Stimulated activated CD8-positive, alpha-beta memory T cell treated with anti-CD3 and anti-CD28 coated beads, Interleukin-12 subunit alpha, Interleukin-12 subunit beta, amount 100 ng/mL, for 24 hours (primary cell): Measurements from ENCODE around the gene NRAP.

Source experiments
- DNase-seq: peaks from one replicate; pipeline ENCODE4 v3.0.0-alpha.2; 2020; ENCODE audit errors: extremely low read depth

Gene NRAP

DNA sequence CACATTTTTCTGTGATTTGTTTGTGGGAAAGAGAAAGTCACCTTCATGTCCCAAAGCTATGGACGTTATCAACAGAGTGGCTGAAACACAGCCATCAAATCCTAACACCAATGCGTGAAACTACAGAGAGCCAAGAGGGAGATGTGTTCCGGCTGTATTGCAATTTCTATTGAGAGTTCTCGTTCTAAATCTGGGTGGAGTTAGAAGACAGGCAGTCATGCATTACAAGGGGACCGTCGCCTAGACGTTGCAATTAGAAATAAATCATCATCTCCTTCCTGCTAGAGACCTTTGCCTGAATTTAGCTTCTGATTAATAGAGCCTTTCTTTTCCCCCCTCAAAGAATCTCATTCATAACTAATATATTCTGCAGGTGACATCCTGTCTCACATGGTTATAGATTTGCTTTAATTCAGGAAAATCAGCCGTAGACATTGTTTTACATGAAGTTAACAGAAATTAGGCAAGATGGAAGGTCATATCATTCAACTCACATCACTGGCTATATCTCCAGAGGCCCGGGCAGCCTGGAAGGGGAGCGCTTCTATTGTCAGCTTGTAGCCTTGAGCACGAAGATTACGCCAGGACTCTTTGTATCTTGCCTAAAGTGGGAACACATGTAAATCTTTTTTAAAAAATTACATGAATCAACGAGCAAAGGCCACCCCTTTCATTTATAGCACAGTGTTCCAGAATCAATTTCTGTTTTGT, 58.4 kb downstream of the NRAP start:
- no peak for DNase-seq

DNA sequence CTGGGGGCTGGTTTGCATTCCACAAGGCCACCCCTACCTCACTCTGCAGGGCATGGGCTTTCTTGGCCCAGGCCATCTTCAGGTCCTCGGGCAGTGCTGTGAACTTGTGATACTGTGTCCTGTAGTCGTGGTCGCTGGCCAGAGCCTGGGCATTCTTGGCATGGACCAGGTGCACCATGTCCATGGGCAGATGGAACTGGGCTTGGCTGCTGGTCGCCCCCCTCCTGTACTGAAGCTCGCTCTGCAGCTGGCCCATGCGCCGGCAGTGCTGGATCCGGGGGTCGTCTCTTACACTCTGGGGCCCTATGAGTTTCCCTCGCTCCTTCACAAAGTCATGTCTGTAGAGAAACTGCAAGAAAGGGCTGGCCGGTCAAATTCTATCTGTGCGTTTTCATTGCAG, 59.3 kb downstream of the NRAP start:
- no peak for DNase-seq

DNA sequence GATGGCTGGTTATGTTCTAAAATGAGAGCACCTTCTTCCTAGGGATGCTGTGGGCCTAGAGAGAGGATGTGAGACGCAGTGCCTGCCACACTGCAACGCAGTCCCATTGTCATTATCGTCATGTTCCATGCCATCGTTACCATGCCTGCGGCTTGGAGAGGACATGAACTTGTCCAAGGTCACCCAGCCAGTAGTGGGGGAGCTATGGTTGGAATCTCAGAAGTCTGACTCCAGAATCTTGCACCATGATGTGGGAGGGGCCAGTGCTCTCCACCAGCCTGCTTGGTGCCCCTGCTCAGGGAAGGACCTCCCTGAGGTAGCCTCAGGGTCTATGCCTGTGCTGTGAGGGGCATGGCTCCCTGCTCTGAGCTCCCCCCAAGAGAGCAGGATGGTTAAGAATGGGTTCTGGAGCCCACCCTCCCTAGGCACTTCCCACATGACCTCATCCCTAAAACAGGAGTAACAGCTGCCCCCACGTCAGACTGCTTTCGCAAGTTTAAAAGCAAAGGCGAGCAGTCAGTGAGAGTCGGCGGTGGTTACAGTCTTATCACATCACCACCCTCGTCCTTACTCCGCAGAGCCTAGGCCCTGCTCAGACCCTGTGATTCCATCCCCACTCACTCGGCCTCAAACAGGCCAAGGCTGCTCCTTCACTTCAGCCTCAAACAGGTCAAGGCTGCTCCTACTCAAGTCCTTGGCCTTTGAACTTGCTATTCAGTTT, 60.6 kb downstream of the NRAP start:
- DNase-seq = no peak

DNA sequence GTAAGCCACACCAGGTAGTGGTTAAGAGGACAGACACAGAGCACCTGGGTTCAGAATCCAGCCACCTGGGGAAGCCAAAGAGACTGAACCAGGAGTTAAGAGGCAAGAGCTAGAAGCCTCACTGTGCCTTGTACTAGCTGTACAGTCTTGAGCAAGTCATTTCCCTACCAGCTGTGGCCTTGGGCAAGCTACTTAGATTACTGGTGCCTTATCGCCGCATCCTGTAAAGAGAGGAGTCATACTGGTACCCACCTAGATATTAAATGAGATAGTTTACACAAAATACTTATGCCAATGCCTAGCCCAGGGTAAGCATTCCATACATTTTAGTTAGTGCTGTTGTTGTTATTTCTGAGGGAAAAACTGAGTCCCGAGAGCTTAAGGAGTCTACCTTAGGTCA, 63.3 kb downstream of the NRAP start:
- no peak for DNase-seq

DNA sequence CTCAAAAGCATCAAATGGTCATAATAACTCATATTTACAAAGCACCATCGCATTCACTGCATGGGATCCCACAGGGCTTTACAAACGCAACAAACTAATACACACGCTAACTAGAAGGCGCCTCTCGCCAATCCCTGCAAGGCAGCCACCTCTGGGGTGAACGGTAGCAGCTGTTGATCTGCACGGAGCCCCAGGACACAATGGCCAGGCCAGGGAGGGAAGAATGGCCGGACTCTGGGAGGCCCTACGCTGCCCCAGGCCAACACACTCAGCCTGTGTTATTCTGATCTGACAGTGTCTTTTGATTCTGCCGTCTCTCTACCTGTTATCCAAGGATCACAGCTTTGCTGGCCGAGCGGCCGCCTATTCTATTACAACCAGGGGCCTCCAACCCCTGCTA, 69.2 kb downstream of the NRAP start:
- DNase-seq = no peak

DNA sequence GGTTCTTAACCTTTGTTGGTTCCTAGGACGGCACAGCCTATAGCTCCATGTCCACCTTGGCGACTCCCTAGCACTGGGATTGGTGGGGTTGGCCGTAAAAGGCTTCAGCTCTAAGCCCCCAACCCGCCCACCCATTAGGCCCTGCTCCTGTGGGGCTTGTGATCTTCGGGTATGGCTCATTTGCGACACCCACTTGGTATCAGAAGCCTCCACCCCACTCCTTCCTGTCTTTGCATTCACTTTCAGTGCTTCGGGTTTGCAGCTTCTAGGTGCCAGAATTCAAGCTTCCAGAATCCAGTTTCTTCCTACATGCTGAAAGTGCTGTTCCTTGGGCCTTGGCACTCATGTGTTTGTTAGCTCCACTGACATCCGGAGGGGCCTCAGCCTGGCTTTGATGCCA, 71.5 kb downstream of the NRAP start:
- no peak for DNase-seq

DNA sequence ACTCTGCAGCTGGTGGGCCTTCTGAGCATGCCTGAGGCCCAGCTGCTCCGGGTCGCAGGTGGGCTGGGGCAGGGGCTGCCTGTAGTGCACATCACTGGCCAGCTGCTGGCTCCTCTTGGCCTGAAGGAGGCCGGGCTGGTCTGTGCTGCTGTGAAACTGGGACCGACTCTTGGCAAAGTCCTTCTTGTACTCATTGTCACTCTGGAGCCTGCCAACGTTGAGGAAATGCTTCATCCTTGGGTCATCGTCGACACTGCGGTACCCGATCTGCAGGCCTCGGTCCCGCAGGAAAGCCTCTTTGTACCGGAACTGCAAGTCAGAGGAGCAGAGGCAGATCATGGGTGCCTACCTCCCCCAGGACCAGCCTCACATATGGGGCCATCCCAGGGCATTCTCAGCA, 73.3 kb downstream of the NRAP start:
- no peak for DNase-seq

DNA sequence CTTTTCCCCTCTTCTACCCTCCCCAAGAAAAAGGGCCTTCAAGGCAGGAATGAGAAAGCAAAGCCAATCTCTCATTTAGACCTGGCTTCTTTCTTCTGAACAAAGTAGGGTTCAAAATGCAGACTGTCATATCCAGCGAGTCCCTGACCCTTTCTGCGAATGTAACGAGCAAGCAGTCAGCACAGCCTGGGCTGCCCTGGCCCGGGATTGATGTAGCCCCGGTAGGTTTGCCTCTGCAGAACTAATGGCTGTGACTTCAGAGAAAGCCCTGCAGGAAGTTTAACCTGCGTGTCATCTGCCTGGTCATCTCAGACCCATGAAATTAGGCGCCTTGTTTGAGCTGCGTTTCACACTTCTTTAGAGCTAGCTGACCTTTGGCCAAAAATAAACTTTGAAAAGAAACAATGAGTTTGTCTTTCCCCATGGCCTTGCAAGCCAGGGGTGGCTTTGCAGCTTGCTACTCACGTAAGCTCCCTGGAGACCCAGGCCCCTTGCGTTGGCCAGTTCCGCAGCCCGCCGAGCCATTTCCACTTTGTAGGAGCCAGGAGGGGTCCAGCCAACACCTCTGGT, 74.6 kb downstream of the NRAP start:
- DNase-seq = no peak

DNA sequence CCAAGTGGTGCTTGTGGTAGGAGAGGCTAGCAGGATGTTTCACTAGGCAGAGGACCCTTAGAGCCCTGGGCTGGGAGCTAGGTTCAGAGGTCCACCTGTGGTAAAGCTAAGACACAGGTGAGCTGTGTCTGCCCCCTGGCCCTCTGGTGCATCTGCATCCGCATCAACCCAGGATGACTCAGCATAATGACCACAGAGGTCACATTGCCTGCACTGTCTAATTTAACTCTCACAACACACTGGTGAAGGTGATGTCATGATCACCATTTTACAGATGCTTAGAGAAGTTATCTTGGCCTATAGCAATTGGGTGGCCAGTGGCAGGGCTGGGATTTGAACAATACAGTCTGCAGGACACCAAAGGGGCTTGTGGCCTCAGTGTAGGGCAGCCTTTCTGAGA, 77.9 kb downstream of the NRAP start:
- no peak for DNase-seq

DNA sequence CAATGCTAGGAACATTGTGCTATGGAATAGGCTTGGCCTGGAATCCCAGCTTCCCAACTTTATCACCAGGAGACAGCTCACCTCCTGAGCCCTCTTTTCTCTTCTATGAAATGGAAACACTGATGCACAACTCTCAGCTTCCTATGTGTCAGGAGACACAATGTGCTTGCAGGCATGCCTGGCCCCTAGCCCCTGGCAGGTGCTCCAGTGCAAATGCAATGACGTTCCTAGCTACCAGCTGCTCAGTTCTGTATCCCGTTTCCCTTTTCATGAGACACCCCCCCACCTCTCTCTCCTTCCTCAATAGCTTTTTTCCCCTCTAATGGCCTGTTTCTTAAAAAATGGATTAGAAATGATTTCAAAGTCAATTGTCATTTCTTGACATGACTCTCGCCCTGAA, 80.3 kb downstream of the NRAP start:
- no peak for DNase-seq

DNA sequence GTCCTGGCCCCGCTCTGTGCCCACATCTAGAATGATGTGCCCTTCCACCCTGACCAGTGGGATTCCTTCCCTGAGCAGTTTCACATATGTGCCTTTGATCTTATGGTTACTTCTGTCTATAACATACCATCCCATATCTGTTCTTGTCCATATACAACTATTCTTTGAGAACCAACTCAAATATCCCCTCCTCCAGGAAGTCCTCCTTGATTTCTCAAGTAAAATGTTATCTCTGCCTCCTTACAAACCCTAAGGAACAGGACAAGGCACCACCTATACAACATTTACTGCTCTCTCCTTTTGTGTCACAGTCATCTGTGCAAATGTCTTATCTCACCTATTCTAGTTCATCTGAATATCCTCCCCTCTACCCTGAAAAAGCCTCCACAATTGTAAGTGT, 82.7 kb downstream of the NRAP start:
- DNase-seq = no peak

DNA sequence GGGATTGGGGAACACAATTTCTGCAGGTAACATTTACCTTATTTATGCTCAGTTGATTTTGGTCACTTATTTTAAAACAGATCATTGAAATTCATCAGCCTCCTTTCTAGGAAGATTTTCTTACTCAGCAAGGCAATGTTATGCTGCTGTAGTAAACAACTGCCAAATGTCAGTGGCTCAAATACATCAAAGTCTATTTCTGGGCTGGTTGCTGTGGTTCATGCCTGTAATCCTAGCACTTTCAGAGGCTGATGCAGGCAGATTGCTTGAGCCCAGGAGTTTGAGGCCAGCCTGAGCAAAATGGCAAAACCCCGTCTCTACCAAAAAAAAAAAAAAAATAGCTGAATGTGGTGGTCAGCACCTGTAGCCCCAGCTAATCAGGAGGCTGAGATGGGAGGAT, 85.1 kb downstream of the NRAP start:
- DNase-seq = no peak

DNA sequence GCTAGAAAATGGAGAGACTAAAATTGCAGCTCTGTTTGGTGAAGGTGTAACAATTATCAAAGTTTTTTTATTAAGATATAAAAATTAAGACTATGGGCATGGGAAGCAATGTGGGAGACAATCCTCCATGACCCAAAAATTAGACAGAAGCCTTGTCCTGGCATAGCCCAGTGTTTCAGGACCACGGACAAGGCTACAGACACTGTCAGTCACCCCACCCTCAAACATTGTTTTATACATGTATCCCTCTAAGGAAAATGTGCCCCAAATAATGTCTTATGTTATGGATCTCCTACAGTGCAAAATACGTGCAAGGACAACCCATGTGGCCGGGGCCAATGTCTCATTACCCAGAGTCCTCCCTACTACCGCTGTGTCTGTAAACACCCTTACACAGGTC, 87.0 kb downstream of the NRAP start:
- no peak for DNase-seq

DNA sequence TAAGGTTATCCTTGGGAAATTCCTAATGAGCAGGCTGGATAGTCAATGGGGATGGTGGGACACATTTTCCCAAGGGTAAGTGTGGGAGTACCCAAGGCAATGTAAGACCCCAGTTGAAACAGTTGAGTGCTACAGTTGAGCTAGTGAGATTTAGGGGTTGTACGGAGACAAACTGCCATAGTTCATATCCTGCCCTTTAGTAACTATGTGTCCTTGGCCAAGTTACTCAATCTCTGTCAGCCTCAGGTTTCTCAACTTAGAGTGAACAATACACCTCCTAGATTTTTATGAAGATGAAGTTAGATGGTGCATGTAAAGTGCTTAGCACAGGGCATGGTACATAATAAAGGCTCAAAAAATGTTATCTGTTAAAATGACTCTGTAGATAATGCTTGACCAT, 90.5 kb downstream of the NRAP start:
- DNase-seq = no peak

DNA sequence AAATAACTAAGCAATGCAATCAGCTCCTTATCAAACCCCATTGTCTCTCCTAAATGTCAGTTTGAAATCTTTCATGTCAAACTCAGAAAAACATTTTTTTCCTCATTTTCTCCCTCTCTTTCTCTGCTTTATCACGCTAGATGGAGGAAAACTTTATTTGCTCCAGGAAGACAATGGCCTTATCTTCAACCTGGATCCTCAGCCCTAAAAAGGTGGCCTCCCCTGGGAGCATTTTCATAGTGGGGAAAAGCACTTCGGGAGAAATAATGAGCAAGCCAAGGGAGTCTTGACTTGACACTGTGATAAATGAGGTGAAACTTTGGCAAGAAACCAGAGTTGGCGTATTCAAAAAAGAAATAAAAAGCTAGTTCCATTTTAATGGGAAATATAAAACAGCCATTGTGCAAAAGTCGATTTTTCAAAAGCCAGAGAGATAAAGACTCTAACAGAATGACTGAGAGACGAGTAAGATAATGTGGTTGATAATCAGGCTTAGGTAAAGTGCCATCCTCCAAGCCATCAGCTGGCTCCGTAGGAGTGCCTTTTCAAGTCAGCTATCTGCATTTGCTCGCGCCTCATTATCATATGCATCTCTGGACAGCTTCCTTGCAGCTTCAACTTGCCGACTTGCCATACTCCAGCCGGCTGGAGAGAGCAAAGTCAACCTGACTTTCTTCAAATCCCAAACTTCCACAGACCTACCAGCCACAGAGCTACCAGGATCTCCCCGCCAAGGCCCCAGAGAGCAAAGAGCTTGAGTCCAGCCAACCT, 91.1 kb downstream of the NRAP start:
- DNase-seq = no peak

DNA sequence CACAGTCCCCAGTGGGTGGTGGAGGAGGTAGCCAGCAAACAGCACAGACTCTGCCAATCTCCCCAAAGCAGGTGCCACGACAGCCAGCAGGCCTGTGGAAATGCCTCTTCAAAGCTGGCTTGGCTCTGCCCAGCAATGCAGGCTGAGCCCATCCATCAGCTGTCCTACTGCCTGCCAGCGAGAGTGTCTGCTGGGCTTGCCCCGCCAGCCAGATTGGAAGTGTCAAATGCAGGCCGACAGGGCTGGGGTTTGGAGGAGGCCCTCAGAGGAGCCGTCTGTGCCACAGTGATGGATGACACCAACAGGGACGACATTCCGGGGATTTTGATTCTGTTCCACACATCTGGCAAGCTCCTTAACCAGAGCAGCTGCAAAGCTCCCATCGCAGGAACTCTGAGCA, 94.3 kb downstream of the NRAP start:
- DNase-seq = no peak

DNA sequence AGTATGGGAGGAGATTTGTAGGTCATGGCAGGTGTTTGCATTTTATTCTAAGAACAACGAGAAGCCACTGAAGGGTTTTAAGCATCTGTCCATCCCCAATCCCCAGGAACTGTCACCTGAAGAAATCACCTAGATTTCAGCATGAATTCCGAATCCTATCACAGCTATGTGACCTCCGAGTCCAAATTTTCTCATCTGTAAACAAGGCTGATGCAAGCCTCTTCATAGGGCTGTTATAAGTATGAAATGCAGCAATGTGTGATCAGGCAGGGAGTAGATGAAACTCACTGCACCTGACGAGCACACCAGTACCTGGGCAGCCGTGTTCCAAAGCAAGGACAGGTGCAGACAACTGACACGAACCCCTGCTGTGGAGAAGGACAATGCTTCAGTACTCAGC, 97.0 kb downstream of the NRAP start:
- no peak for DNase-seq

DNA sequence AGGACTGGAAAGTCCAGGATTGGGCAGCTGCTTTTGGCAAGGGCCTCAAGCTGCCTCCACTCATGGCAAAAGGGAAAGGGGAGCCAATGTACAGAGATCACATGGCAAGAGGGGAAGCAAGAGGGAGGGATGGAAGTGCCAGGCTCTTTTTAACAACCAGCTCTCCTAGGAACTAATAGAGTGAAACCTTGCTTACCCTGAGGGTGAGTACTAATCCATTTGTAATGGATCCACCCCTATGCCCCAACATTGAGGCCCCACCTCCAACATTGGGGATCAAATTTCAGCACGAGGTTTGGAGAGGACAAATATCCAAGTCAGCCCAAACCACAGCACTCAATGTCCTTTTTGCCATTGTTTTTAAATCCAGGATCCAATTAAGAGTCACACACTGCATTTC, 98.5 kb downstream of the NRAP start:
- no peak for DNase-seq

DNA sequence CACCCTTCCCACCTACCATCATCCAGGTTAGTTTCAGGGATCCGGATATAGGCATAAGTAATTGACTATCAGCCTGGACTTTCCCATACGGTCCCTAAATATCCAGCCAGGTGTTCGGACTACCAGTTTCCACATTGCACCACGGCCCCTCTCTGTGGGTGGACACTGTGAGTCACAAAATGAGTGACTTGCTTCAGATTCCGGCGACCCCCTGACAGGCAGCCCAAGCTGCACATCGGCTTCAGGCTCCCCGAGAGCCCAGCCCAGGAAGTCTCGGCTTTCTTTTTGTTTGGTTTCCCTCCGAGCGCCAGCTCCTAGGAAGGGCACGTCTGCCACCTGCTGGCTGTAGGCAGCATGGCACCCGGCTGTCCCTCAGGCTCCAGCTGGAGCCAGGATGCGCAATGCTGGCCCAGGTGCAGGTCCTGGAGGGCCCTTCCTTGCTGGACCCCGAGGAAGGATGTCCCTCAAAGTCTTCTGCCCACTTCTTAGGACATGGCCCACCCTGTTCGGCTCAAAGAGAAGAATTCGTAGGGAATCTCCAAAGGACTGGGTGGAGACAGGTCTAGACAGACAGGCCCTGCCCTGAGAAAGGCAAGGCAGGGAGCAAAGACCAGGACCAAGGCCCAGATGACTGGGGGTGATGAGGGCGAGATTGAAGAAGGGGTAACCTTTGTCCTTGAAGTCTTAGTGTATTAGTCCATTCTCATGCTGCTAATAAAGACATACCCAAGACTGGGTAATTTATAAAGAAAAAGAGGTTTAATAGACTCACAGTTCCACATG, 100.3 kb downstream of the NRAP start:
- peak; percentile 11 for DNase-seq

DNA sequence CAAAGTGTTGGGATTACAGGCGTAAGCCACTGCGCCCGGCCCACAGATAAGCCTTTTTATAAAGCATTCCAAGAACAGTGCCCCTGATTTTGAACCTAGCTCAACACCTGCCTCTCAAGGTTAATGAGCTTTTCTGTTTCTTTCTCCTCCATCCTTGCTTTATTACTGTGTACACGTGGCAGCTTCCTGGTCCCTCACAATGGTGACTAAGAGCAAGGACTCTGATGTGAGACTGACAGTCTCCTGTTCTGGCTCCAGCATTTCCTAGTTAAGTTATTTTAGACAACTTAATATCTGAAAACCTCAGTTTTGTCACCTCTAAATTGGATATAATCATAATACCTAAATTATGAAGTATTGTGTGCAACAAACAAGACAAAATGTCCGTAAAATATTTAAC, 101.1 kb downstream of the NRAP start:
- DNase-seq = no peak

DNA sequence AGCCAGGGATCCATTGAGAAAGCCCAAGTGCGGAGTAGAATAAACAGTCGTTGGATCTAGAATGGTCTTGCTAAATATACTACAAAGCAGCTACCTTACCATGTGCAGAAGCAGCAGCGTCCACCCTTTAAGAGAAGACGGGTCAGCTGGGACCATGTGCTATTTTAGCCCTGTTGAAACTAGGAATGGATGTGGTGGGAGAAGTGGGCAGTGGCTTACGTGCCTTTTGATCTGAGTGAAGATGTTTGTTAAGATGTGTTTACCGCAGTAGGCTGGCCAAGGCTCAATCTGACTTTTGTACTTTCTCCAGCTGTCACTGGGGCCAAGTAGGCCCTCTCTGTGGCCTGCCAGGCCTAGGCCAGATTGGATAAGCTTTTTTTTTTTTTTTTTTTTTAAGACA, 101.8 kb downstream of the NRAP start:
- no peak for DNase-seq

DNA sequence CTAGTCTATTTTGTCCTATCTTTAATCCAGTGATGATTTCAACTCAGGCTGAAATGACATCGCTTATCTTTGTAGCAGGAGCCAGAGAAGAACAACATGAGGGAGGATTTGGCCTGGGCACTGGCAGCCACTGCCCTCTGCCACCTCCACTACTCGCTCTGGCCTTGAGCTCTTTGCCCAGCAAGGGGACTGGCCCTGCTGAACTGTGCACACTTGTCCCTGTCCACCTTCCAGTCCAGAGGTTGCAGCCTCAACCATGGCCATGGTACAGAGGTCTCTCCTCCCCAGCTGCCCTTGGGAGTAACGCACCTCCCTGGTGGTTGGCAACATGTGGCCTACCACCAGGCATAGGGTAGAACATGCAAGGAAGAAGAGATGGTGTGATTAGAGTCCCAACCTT, 102.6 kb downstream of the NRAP start:
- no peak for DNase-seq
